Endothelial cell of umbilical vein (primary cell): ENCODE data around the gene PRXL2A. TPM values are rescaled to one million over a fixed set of nuclear protein-coding genes. Genes with fewer than 3 reads are reported as not detected.

ENCODE experiments used
- BruUV-seq: library from RNA; stranded (reverse); fragments of 400-500 nt; replicated peaks from 2 replicates; lab custom pipeline; 2021; lab: Mats Ljungman, UMichigan
- CTCF ChIA-PET: fragments of 300-600, 350-600 bp; sonication (Branson Sonifier 250); formaldehyde crosslinking; loops from one replicate; lab custom pipeline; 2021; ENCODE audit warnings: antibody characterized with exemption, inconsistent platforms; lab: Charles Lee
- POLR2A ChIA-PET: fragments of 300-600, 350-600 bp; sonication (Branson Sonifier 250); formaldehyde crosslinking; loops from one replicate; lab custom pipeline; 2021; ENCODE audit warnings: antibody characterized with exemption, inconsistent platforms; lab: Charles Lee
- DNase-seq: peaks from one replicate; pipeline ENCODE4 v3.0.0-alpha.2; 2011; ENCODE audit warnings: low read depth, low spot score
- FAIRE-seq: peaks from 2 replicates; lab custom pipeline; 2011; peaks lifted over from hg19 to GRCh38; lab: Jason Lieb, UNC
- H2AFZ ChIP-seq: 2 replicates; pipeline ENCODE4 v1.6.0; 2012; ENCODE audit warnings: low read depth, low read length, control low read depth, inconsistent platforms
- H3K27ac ChIP-seq: 2 replicates; pipeline ENCODE4 v1.5.1; 2011; ENCODE audit warnings: low read depth, mild to moderate bottlenecking, control low read depth, low read length, moderate library complexity; ENCODE audit not compliant: insufficient read depth
- H3K27me3 ChIP-seq, 2 experiments: 2 replicates each; pipeline versions ENCODE4 v1.6.0 to v1.6.1; 2011; ENCODE audit warnings: low read length in 2 of 2, mixed read lengths in 1 of 2; ENCODE audit not compliant: control insufficient read depth in 2 of 2, insufficient read depth in 2 of 2
- H3K36me3 ChIP-seq, 2 experiments: 2 replicates in 1 of 2; 3 replicates in 1 of 2; pipeline ENCODE4 v1.5.1; 2011; ENCODE audit warnings: low read length in 2 of 2, mild to moderate bottlenecking in 1 of 2, moderate library complexity in 1 of 2; ENCODE audit not compliant: control insufficient read depth in 2 of 2, insufficient read depth in 2 of 2; ENCODE audit errors: extremely low read depth in 1 of 2
- H3K4me1 ChIP-seq: 3 replicates; pipeline ENCODE4 v1.5.1; 2011; ENCODE audit warnings: mild to moderate bottlenecking, low read length; ENCODE audit not compliant: control insufficient read depth, insufficient read depth; ENCODE audit errors: extremely low read depth
- H3K4me2 ChIP-seq: 2 replicates; pipeline ENCODE4 v1.6.1; 2011; ENCODE audit warnings: low read length, control low read depth, mixed read lengths; ENCODE audit not compliant: insufficient read depth
- H3K4me3 ChIP-seq, 3 experiments: fragments of 200-600 bp in 1 of 3; sonication (generic), shearing (Covaris generic) in 1 of 3; replicated peaks in 1 of 3; 2 replicates each; pipeline ENCODE4 v1.5.1; 2011 to 2016; ENCODE audit warnings: control low read depth in 3 of 3, low read length in 3 of 3, mild to moderate bottlenecking in 2 of 3, inconsistent platforms in 1 of 3, low read depth in 1 of 3, moderate library complexity in 1 of 3; ENCODE audit not compliant: insufficient read depth in 1 of 3
- H3K79me2 ChIP-seq: 2 replicates; pipeline ENCODE4 v1.6.0; 2012; ENCODE audit warnings: low read length, inconsistent platforms; ENCODE audit not compliant: control insufficient read depth, insufficient read depth
- H3K9ac ChIP-seq: replicated peaks from 2 replicates; pipeline ENCODE3; 2011; ENCODE audit warnings: low read length, control low read depth; ENCODE audit not compliant: insufficient read depth; ENCODE audit errors: extremely low read depth
- H3K9me1 ChIP-seq: replicated peaks from 3 replicates; pipeline ENCODE4 v1.6.0; 2011; ENCODE audit warnings: mild to moderate bottlenecking, low read length; ENCODE audit not compliant: control insufficient read depth, insufficient read depth; ENCODE audit errors: extremely low read depth
- H3K9me3 ChIP-seq: replicated peaks from 2 replicates; pipeline ENCODE4 v1.5.1; 2012; ENCODE audit warnings: low read length, inconsistent platforms; ENCODE audit not compliant: control insufficient read depth, insufficient read depth
- H4K20me1 ChIP-seq: replicated peaks from 2 replicates; pipeline ENCODE3; 2011; ENCODE audit warnings: mild to moderate bottlenecking, low read length; ENCODE audit not compliant: control insufficient read depth, insufficient read depth; ENCODE audit errors: extremely low read depth
- CTCF ChIP-seq, 2 donors: IDR thresholded peaks; 1 replicate in 1 of 2; 2 replicates in 1 of 2; pipeline ENCODE4 v1.5.1; 2011; ENCODE audit warnings: low read length in 2 of 2, mild to moderate bottlenecking in 2 of 2, moderate library complexity in 2 of 2, control low read depth in 1 of 2, inconsistent platforms in 1 of 2, low read depth in 1 of 2; ENCODE audit not compliant: insufficient read depth in 1 of 2; ENCODE audit errors: extremely low read depth in 1 of 2
- EZH2 ChIP-seq: IDR thresholded peaks from 2 replicates; pipeline ENCODE4 v1.6.1; 2012; ENCODE audit warnings: borderline replicate concordance, low read depth, mild to moderate bottlenecking, moderate library complexity, low read length, inconsistent platforms; ENCODE audit not compliant: severe bottlenecking
- FOS ChIP-seq: IDR thresholded peaks from 2 replicates; pipeline ENCODE4 v1.6.1; 2011; ENCODE audit warnings: mild to moderate bottlenecking, low read length, moderate library complexity, borderline replicate concordance; ENCODE audit not compliant: insufficient read depth
- GATA2 ChIP-seq: IDR thresholded peaks from 2 replicates; pipeline ENCODE4 v1.7.0; 2011; ENCODE audit warnings: low read depth, mild to moderate bottlenecking, moderate library complexity, mixed read lengths, low read length; ENCODE audit not compliant: insufficient read length, insufficient read depth
- JUN ChIP-seq: IDR thresholded peaks from 2 replicates; pipeline ENCODE4 v1.6.1; 2011; ENCODE audit warnings: borderline replicate concordance, low read depth; ENCODE audit not compliant: insufficient read length, insufficient read depth
- MYC ChIP-seq: IDR thresholded peaks from one replicate; pipeline ENCODE4 v1.6.1; 2011; ENCODE audit warnings: mild to moderate bottlenecking, low read depth, low read length
- POLR2A ChIP-seq: IDR thresholded peaks from 2 replicates; pipeline ENCODE4 v1.6.1; 2012; ENCODE audit warnings: low read depth, mild to moderate bottlenecking, control low read depth, low read length
- POLR2AphosphoS5 ChIP-seq: IDR thresholded peaks from 2 replicates; pipeline ENCODE4 v1.6.1; 2012; ENCODE audit warnings: low read depth, mild to moderate bottlenecking, control low read depth, low read length, moderate library complexity; ENCODE audit not compliant: insufficient read depth
- dilution Hi-C: fragments of 300-500 bp; cut with MboI; formaldehyde crosslinking; loops from one replicate; pipeline ENCODE4 v1.15.0; 2019; ENCODE audit warnings: low sequenced_read_pairs; ENCODE audit not compliant: extremely low pct_ligation_motif_present
- intact Hi-C: fragments of 100-400 bp; cut with micrococcal nuclease; formaldehyde crosslinking; loops from one replicate; pipeline ENCODE4 v1.10.0; 2022
- polyA plus RNA-seq, 4 experiments: library from polyadenylated mRNA; depleted of rRNA in 3 of 4; stranded (reverse) in 3 of 4; unstranded in 1 of 4; fragments of >200 nt; gene quantifications; 2 replicates each; pipeline versions ENCODE4 v1.2.1 to v1.2.3, GENCODE V29; 2011 to 2012; ENCODE audit warnings: missing spikeins in 1 of 4
- total RNA-seq: library from RNA; stranded (reverse); gene quantifications from 2 replicates; pipeline ENCODE4 v1.2.3, GENCODE V29; 2021
- TF ChIP-seq, protein P1 (sequence below): IDR thresholded peaks from 2 replicates; pipeline ENCODE4 v1.6.1; 2011; ENCODE audit not compliant: insufficient read depth, insufficient read length

The PRXL2A gene
- total and polyA plus RNA-seq, 2 donors (not counting 3 experiments of a cell fraction or from before 2014, with no cell fraction given), result 113 to 321 TPM

DNA sequence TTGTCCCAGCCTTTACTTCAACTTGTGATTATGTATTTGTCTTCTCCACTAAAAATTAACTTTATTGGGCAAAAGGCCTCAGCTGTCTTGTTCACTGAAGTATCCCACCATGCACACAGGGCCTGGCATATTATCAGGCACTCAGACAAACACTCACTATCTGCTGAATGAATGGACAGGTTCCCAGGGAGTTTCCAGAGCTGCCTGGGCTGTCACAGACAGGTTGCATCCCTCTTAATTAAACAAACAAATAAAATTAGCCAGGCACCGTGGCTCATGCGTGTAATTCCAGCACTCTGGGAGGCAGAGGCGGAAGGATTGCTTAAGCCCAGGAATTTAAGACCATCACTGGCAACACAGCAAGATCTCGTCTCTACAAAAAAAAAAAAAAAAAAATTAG, 44.3 kb downstream of the PRXL2A start:
- intact Hi-C loops, result loop anchor here (1.0 kb wide), 1 partner anchor 57 kb away; no protein-coding TSS in a partner anchor

More for the DNA sequence above, 44.3 kb downstream of the PRXL2A start:
- Histone ChIP-seq H3K4me2 (no peak overlapping the region), H3K36me3 (peaks cover 0 to 1% of the 10 kb centered on the region in 2 experiments), H3K4me1 (peaks cover 28% of the 10 kb centered on the region), H3K9me1 (no peaks in the 10 kb centered on the region), H3K79me2 (peaks cover 40% of the 10 kb centered on the region), H3K27me3 (no peaks in the 10 kb centered on the region), H3K4me3 (no peak overlapping the region), H4K20me1 (peaks cover 2% of the 10 kb centered on the region), H3K9ac (no peak overlapping the region), H3K27ac (no peak overlapping the region), H2AFZ (no peak overlapping the region), H3K9me3 (no peaks in the 10 kb centered on the region)
- no peak for DNase-seq
- no TSS peak for BruUV-seq
- dilution Hi-C loops, result no loop called here
- ChIA-PET POLR2A (interaction anchor here (0.9 kb wide), 1 partner anchor 49 kb away, joined by 3 read pairs; no protein-coding TSS in a partner anchor), CTCF (interaction anchor here (2.1 to 37.4 kb wide), 3 partner anchors 8 to 70 kb away, joined by 8 to 1118 read pairs (median 18); no protein-coding TSS in a partner anchor)
- TF ChIP-seq FOS (no peak), POLR2AphosphoS5 (no peak), JUN (no peak), POLR2A (no peak), CTCF (IDR thresholded peaks at IDR 0.05; ENCODE audit: extremely low read depth in 1 of 2, insufficient read depth in 1 of 2, low read depth in 1 of 2, low read length in 2 of 2) (no peak), GATA2 (no peak), MYC (no peak), EZH2 (no peak)
- TF ChIP-seq, protein P1, sequence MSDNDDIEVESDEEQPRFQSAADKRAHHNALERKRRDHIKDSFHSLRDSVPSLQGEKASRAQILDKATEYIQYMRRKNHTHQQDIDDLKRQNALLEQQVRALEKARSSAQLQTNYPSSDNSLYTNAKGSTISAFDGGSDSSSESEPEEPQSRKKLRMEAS, result no peak
- no peak for FAIRE-seq
